Esophagus squamous epithelium (tissue), 4 donors: Measurements from ENCODE around the gene PRSS3.

Source experiments
- POLR2A ChIP-seq, 4 donors: fragments of 450-650 bp; IDR thresholded peaks; one replicate each; pipeline ENCODE4 v1.6.1; 2017; ENCODE audit warnings: antibody characterized with exemption in 4 of 4, mild to moderate bottlenecking in 4 of 4, moderate library complexity in 3 of 4
- TF ChIP-seq, protein P1 (sequence below), 6 experiments: fragments of 450-650 bp in 4 of 6; fragments of 200-600 bp in 2 of 6; sonication (generic) in 2 of 6; IDR thresholded peaks; one replicate each; pipeline ENCODE4 v1.5.1; 2016 to 2019; ENCODE audit warnings: antibody characterized with exemption in 6 of 6, mild to moderate bottlenecking in 4 of 6, moderate library complexity in 4 of 6

DNA sequence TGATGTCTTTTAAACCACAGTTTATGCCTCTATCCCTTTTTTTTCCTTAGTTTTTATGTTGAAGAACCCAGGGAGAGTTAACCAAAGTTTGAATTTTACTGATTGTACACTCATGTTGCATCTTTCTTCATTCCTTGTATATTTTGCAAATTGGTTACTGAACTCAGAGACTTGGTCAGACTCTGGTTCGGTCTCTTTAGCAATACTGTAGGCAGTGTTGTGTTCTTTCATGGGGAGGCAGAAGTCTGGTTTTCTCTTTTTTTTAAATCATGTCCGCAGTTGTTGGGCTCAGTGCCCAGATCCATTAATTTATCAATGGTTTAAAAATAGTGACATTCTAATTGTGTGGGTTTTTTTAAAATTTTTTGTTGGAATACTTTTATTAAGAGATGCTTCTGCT is 45.0 kb downstream of the PRSS3 start:
- TF ChIP-seq, protein P1, sequence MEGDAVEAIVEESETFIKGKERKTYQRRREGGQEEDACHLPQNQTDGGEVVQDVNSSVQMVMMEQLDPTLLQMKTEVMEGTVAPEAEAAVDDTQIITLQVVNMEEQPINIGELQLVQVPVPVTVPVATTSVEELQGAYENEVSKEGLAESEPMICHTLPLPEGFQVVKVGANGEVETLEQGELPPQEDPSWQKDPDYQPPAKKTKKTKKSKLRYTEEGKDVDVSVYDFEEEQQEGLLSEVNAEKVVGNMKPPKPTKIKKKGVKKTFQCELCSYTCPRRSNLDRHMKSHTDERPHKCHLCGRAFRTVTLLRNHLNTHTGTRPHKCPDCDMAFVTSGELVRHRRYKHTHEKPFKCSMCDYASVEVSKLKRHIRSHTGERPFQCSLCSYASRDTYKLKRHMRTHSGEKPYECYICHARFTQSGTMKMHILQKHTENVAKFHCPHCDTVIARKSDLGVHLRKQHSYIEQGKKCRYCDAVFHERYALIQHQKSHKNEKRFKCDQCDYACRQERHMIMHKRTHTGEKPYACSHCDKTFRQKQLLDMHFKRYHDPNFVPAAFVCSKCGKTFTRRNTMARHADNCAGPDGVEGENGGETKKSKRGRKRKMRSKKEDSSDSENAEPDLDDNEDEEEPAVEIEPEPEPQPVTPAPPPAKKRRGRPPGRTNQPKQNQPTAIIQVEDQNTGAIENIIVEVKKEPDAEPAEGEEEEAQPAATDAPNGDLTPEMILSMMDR (IDR thresholded peaks at IDR 0.05), result no peak
- no peak for TF ChIP-seq POLR2A (IDR thresholded peaks at IDR 0.05)
